ENCODE results near the gene DUSP1. TPM values are rescaled to one million over a fixed set of nuclear protein-coding genes. Genes with fewer than 3 reads are reported as not detected.

DUSP1 gene, protein sequence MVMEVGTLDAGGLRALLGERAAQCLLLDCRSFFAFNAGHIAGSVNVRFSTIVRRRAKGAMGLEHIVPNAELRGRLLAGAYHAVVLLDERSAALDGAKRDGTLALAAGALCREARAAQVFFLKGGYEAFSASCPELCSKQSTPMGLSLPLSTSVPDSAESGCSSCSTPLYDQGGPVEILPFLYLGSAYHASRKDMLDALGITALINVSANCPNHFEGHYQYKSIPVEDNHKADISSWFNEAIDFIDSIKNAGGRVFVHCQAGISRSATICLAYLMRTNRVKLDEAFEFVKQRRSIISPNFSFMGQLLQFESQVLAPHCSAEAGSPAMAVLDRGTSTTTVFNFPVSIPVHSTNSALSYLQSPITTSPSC
- 50.9 and 163 TPM in 2 replicates for total RNA-seq (ENCODE audit: low replicate concordance)
- long read RNA-seq, transcript DUSP1-201 (4 exons, 2,019 nt) = major isoform, 65 of 103 reads
- long read RNA-seq, partial matches to known transcripts = 16 of 103 reads
- long read RNA-seq, other reads (novel, unspliced or antisense) = 22 of 103 reads

DNA sequence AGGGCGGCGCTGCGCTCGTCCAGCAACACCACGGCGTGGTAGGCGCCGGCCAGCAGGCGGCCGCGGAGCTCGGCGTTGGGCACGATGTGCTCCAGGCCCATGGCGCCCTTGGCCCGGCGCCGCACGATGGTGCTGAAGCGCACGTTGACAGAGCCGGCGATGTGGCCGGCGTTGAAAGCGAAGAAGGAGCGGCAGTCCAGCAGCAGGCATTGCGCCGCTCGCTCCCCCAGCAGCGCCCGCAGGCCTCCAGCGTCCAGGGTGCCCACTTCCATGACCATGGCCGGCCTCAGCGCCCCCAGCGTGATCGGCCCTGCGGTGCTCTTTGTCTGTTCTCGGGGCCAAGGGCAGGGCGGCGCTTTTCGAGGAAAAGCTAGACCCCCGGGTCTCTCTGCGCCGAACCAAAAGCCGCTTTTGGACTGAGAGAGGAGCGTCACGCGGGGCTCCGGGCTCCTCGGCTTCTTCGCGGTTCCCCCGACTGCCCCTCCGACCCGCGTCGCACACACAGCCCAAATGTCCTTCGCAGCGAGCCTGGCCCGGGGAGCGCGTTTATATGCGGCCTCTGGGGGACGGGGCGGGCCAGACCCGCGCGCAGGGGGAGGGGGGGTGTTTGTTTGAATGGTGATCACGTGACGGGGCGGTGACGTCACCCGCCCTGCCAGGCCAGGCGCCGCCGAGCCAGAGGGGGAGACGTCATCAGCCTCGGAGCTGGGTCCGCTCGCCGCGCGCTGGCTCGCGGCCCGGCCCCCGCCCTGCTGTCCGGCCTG, at the start of gene DUSP1:
Gene DUSP1 (minus strand): TSS at position 521 of the 764 bp plus-strand sequence. CDS start 243 bp downstream, at position 278.
- TF ChIP-seq, protein P1, sequence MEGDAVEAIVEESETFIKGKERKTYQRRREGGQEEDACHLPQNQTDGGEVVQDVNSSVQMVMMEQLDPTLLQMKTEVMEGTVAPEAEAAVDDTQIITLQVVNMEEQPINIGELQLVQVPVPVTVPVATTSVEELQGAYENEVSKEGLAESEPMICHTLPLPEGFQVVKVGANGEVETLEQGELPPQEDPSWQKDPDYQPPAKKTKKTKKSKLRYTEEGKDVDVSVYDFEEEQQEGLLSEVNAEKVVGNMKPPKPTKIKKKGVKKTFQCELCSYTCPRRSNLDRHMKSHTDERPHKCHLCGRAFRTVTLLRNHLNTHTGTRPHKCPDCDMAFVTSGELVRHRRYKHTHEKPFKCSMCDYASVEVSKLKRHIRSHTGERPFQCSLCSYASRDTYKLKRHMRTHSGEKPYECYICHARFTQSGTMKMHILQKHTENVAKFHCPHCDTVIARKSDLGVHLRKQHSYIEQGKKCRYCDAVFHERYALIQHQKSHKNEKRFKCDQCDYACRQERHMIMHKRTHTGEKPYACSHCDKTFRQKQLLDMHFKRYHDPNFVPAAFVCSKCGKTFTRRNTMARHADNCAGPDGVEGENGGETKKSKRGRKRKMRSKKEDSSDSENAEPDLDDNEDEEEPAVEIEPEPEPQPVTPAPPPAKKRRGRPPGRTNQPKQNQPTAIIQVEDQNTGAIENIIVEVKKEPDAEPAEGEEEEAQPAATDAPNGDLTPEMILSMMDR (conservative IDR thresholded peaks at IDR 0.05) = peak; percentile 81
- peak; percentile 98 for DNase-seq (ENCODE audit: extremely low spot score, unreplicated experiment)
- H3K9me3 Mint-ChIP-seq = no peaks in the 10 kb centered on the region
- peak within 1 kb of the TSS; percentile 99 for H3K27ac Mint-ChIP-seq
- H3K4me1 Mint-ChIP-seq (ENCODE audit: unreplicated experiment) = peaks cover 42% of the 10 kb centered on the region
- H3K27me3 Mint-ChIP-seq = no peaks in the 10 kb centered on the region
- peaks cover 28% of the 10 kb centered on the region for H3K36me3 Mint-ChIP-seq
- peak within 1 kb of the TSS; percentile 96 for H3K4me3 Mint-ChIP-seq

DNA sequence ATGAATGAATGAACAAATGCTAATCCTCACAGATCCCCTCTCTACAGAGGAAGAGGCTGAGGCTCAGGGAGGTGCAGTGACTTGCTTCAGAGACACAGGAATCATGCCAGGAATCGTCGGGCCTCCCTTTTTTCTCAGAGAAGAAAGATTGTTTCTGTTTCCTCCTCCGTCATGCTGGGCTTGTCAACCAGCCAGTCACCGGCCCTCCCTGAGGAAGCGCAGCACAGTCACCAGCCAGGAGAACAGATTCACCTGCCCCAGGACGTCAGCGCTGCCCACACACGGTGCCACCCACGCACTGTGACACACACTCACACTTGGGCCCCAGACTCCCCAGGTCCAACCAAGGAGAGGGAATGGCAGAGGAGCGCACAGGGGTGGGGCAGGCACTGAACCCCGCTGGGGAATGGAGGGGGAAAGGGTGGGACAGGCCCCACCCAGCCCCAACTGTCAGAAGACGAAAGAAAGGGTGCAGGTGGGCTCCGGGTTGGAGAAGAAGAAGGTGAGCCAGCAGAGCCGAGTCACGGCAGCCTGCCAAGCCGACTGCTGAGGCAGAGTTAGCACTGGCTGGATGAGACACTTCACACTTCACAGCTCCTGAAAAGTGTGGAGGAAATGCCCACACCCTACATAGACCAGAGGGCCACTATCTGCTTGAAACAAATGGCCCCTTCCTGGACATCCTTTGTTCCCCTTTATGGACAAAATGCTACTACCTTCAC, 49.2 kb upstream of the DUSP1 start:
- no peaks in the 10 kb centered on the region for H3K9me3 Mint-ChIP-seq
- H3K4me3 Mint-ChIP-seq = no peak overlapping the region
- no peaks in the 10 kb centered on the region for H3K27me3 Mint-ChIP-seq
- no peak overlapping the region for H3K27ac Mint-ChIP-seq
- H3K4me1 Mint-ChIP-seq (ENCODE audit: unreplicated experiment) = no peaks in the 10 kb centered on the region
- TF ChIP-seq, protein P1 (conservative IDR thresholded peaks at IDR 0.05) = no peak
- no peaks in the 10 kb centered on the region for H3K36me3 Mint-ChIP-seq
- no peak for DNase-seq (ENCODE audit: extremely low spot score, unreplicated experiment)

DNA sequence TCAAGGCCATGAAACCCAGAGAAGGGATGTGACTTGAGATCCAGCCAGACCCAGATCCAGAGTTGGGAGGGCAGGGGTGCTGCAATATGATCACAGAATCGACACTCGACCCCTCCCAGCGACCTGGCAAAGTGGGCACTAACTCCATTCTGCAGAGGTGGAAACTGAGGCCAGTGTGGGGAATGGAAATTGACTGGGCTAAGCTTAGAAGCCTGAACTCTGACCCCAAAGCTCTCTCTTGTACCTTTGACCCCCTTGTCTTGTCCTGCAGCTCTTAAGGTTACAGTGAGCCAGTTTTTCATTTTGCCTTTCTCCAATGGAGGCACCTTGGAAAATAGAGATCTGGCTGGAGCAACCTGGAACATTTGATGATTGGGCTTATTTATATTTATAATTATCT, 48.6 kb upstream of the DUSP1 start:
- Mint-ChIP-seq H3K4me3 (no peak overlapping the region), H3K27ac (no peak overlapping the region), H3K9me3 (no peaks in the 10 kb centered on the region), H3K4me1 (ENCODE audit: unreplicated experiment) (no peaks in the 10 kb centered on the region), H3K27me3 (no peaks in the 10 kb centered on the region), H3K36me3 (no peaks in the 10 kb centered on the region)
- TF ChIP-seq, protein P1 (conservative IDR thresholded peaks at IDR 0.05) = no peak
- DNase-seq (ENCODE audit: extremely low spot score, unreplicated experiment) = no peak

DNA sequence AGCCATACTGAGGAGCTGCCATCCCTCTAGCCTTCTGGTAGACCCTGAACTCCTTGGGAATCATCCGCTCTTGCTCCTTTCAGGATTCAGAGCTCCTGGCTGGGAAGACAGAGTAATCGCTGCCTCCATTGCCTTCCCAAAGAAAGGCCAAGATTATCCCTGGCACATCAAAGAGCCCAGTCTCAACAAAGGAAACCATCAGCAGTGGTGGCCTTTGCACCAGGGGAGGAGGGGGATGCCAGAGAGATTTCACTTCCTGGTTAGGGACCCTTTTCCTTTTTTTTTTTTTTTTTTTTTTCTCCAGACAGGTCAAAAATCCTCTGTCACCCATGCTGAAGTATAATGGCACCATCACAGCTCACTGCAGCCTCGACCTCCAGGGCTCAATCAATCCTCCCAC, 47.1 kb upstream of the DUSP1 start:
- Mint-ChIP-seq H3K27ac (no peak overlapping the region), H3K27me3 (no peaks in the 10 kb centered on the region), H3K4me3 (no peak overlapping the region), H3K9me3 (no peaks in the 10 kb centered on the region), H3K4me1 (ENCODE audit: unreplicated experiment) (no peaks in the 10 kb centered on the region), H3K36me3 (no peaks in the 10 kb centered on the region)
- no peak for DNase-seq (ENCODE audit: extremely low spot score, unreplicated experiment)
- TF ChIP-seq, protein P1 (conservative IDR thresholded peaks at IDR 0.05) = no peak

DNA sequence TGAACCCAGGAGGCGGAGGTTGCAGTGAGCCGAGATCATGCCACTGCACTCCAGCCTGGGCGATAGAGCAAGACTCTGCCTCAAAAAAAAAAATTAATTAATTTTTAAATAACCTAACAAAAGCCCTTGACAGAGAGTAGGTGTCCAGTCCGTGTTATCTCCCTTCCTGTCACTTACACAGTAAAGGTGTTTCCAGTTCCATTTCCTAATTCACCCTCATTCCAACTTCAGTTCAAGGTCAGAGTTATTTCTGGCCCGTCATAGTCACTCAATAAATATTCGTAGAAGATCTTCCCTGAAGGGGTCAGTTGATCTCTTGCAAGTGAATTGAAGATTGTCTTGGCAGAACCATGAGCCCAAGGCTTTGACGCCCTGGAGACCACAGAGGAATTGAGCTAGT, 46.7 kb upstream of the DUSP1 start:
- Mint-ChIP-seq H3K27ac (no peak overlapping the region), H3K9me3 (no peaks in the 10 kb centered on the region), H3K36me3 (no peaks in the 10 kb centered on the region), H3K4me3 (no peak overlapping the region), H3K4me1 (ENCODE audit: unreplicated experiment) (no peaks in the 10 kb centered on the region), H3K27me3 (no peaks in the 10 kb centered on the region)
- TF ChIP-seq, protein P1 (conservative IDR thresholded peaks at IDR 0.05) = no peak
- no peak for DNase-seq (ENCODE audit: extremely low spot score, unreplicated experiment)

Measured in type B pancreatic cell (in vitro differentiated cells).